Measurements from ENCODE around the gene VMAC. TPM values are rescaled to one million over a fixed set of nuclear protein-coding genes. Genes with fewer than 3 reads are reported as not detected.

The VMAC gene
- total and polyA plus RNA-seq, 2 of the 13 experiments (the other 11 are each of a cell fraction or from before 2014, with no cell fraction given): 2.4 TPM

GRCh38 chr19:5880604-5881078, 24.0 kb upstream of the VMAC start (continued):
- TF ChIP-seq ZNF598 (CRISPR knock-in tag; IDR thresholded peaks at IDR 0.05; ENCODE audit: borderline replicate concordance) (no peak), ZNF431 (CRISPR knock-in tag; IDR thresholded peaks at IDR 0.05; ENCODE audit: borderline replicate concordance, low read depth) (no peak), ETS1 (CRISPR knock-in tag; IDR thresholded peaks at IDR 0.05) (no peak), ZNF496 (CRISPR knock-in tag; IDR thresholded peaks at IDR 0.05; ENCODE audit: insufficient replicate concordance) (no peak), HMG20B (CRISPR knock-in tag; conservative IDR thresholded peaks at IDR 0.05) (0 out of 2 replicates have a peak, but pooled peaks have one; percentile 44), CEBPG (CRISPR knock-in tag; IDR thresholded peaks at IDR 0.05) (no peak), CTCF (CRISPR knock-in tag; IDR thresholded peaks at IDR 0.05) (0 out of 2 replicates have a peak, but pooled peaks have one; percentile 16), SATB2 (CRISPR knock-in tag; IDR thresholded peaks at IDR 0.05) (no peak), ZNF562 (CRISPR knock-in tag; IDR thresholded peaks at IDR 0.05; ENCODE audit: borderline replicate concordance) (no peak), ZNF713 (CRISPR knock-in tag; IDR thresholded peaks at IDR 0.05) (no peak), ARHGAP35 (CRISPR knock-in tag; IDR thresholded peaks at IDR 0.05; ENCODE audit: borderline replicate concordance) (no peak), RXRB (CRISPR knock-in tag; IDR thresholded peaks at IDR 0.05; ENCODE audit: borderline replicate concordance) (peak; percentile 88), PBX2 (CRISPR knock-in tag; IDR thresholded peaks at IDR 0.05) (no peak), ZNF335 (CRISPR knock-in tag; IDR thresholded peaks at IDR 0.05) (0 out of 2 replicates have a peak, but pooled peaks have one; percentile 21), IKZF1 (IDR thresholded peaks at IDR 0.05) (no peak), ZNF333 (CRISPR knock-in tag; IDR thresholded peaks at IDR 0.05; ENCODE audit: borderline replicate concordance) (no peak), SIX4 (CRISPR knock-in tag; IDR thresholded peaks at IDR 0.05) (no peak), ZNF382 (CRISPR knock-in tag; IDR thresholded peaks at IDR 0.05; ENCODE audit: borderline replicate concordance) (no peak)
- TF ChIP-seq, protein P1, sequence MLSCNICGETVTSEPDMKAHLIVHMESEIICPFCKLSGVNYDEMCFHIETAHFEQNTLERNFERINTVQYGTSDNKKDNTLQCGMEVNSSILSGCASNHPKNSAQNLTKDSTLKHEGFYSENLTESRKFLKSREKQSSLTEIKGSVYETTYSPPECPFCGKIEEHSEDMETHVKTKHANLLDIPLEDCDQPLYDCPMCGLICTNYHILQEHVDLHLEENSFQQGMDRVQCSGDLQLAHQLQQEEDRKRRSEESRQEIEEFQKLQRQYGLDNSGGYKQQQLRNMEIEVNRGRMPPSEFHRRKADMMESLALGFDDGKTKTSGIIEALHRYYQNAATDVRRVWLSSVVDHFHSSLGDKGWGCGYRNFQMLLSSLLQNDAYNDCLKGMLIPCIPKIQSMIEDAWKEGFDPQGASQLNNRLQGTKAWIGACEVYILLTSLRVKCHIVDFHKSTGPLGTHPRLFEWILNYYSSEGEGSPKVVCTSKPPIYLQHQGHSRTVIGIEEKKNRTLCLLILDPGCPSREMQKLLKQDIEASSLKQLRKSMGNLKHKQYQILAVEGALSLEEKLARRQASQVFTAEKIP (CRISPR knock-in tag; IDR thresholded peaks at IDR 0.05; ENCODE audit: borderline replicate concordance): no peak
- TF ChIP-seq, protein P2, sequence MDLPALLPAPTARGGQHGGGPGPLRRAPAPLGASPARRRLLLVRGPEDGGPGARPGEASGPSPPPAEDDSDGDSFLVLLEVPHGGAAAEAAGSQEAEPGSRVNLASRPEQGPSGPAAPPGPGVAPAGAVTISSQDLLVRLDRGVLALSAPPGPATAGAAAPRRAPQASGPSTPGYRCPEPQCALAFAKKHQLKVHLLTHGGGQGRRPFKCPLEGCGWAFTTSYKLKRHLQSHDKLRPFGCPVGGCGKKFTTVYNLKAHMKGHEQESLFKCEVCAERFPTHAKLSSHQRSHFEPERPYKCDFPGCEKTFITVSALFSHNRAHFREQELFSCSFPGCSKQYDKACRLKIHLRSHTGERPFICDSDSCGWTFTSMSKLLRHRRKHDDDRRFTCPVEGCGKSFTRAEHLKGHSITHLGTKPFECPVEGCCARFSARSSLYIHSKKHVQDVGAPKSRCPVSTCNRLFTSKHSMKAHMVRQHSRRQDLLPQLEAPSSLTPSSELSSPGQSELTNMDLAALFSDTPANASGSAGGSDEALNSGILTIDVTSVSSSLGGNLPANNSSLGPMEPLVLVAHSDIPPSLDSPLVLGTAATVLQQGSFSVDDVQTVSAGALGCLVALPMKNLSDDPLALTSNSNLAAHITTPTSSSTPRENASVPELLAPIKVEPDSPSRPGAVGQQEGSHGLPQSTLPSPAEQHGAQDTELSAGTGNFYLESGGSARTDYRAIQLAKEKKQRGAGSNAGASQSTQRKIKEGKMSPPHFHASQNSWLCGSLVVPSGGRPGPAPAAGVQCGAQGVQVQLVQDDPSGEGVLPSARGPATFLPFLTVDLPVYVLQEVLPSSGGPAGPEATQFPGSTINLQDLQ (CRISPR knock-in tag; IDR thresholded peaks at IDR 0.05): no peak
